Ecto neural progenitor cell (in vitro differentiated cells): Measurements from ENCODE around the gene ASGR2.
"Not testable (repeated sequence)": the region's sequence is repeated elsewhere in the genome, so short reads cannot be mapped to it uniquely, and the experiment has no call there.

Experiments used
- DNase-seq: peaks from one replicate; pipeline ENCODE4 v3.0.0-alpha.2; 2018; ENCODE audit warnings: low spot score

Gene ASGR2, protein sequence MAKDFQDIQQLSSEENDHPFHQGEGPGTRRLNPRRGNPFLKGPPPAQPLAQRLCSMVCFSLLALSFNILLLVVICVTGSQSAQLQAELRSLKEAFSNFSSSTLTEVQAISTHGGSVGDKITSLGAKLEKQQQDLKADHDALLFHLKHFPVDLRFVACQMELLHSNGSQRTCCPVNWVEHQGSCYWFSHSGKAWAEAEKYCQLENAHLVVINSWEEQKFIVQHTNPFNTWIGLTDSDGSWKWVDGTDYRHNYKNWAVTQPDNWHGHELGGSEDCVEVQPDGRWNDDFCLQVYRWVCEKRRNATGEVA

DNA sequence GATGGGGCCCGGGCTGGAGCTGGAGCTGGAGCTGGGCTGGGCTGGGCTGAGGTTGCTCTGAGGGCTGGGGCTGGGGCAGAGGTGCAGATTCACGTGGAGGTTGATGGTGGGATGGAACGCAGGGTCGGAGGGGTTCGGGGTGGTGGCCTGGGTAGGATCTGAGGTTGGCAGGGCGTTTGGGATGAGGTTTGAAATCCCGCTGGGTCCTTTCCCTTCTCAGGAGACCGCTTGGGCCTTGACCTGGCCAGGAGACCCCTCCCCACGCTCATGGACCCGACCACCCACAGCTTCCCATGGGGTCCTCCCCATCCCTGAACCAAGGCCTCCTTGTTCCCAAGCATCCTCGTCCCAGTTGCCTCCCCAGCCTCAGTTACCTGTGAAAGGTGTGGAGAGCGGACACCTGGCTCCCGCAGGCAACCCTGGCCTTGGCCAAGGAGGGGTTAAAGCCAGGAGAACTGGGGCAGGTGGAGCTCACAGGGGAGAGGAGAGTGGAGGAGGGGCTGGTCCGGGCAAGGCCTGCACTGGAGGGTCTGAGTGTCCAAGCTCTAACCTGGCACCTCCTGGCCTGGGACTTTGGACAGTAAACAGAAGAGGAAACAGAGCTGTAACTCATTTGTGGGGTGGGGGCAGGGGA lies at the start of gene ASGR2:
Gene ASGR2 (minus strand): TSS at position 582 of the 634 bp plus-strand sequence. CDS start 582 bp downstream, outside the sequence.
- DNase-seq, result no peak

DNA sequence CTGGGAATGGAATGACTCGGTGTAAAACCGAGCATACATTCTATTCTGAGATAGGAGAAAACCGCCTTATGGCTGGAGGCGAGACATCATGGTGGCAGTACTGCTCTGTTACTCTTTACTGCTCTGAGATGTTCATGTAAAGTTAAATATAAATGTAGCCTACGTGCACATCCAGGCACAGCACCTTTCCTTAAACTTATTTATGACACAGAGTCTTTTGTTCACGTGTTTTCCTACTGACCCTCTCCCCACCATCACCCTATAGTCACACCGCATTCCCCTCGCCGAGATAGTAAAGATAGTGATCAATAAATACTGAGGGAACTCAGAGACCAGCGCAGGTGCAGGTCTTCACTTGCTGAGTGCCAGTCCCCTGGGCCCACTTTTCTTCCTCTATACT lies 44.9 kb upstream of the ASGR2 start:
- not testable (repeated sequence) for DNase-seq

DNA sequence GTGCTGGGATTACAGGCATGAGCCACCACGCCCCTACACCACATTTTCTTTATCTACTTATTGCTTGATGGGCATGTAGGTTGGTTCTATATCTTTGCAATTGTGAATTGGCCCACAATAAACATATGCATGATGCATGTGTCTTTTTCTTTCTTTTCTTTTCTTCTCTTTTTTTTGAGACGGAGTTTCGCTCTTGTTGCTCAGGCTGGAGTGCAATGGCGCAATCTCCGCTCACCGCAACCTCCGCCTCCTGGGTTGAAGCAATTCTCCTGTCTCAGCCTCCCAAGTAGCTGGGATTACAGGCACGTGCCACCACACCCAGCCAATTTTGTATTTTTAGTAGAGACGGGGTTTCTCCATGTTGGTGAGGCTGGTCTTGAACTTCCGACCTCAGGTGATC lies 43.8 kb upstream of the ASGR2 start:
- not testable (repeated sequence) for DNase-seq

DNA sequence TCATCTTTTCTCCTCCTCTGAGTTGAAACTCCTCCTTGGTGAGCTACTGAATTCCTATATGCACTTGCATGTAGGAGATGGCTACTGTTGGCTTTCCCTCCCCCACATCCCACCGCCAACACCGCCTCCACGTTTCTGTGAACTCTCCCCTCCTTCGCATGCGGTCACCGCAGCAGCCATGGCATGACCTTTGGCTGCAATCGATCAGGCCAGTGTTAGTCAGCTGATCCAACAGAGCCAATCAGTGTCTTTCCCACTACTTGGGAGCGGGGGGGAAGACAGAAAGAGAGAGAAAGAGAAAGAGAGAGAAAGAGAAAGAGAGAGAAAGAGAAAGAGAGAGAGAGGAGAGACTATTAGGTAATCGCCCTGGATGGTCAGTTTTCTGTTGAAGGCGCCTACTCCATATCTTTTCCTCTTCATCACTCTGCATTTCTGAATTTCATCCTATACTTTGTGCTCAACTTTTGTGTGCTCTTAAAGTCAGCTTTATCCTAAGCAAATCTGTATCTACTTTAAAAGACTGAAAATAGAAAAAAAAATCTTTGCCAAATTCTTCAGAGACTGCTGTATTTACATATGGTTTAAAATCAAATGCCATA lies 41.8 kb upstream of the ASGR2 start:
- DNase-seq, result no peak

DNA sequence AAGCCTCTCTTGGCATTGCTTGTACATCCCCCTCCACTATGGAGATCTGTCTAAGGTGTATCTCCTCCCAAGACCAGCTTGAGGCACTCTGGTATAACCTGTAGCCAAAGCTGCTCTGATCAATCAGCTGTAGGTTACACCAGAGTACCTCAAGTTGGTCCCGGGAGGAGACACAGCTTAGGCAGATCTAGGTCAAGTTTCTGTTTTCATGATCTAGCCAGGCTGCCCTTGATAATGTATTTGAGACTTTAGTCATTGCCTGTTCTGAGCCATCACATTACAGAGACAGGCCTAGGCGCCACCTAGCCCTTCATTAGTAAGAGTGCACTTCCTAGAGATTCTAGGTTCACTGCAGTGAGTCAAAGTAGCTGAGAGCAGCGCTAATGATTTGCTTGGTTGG lies 33.1 kb upstream of the ASGR2 start:
- DNase-seq, result no peak

DNA sequence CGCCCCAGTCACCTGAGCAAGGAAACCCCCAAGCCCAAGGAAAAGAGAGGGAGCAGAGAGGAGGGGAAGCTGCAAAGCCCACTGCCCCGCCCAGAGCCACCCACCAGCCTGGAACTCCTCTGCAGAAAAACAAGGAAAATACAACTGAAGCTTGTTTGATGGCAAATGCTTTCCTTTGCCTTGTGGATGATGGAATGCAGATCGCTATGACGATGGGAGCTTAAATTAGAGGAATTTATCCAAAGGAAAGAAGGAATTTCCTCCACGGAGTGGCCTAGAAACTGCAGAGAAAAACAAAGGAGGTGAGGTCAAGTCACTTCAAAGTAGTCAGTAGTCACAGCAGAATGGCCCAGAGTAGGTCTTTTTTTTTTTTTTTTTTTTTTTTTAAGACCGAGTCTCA lies 31.5 kb upstream of the ASGR2 start:
- peak; percentile 72 for DNase-seq

DNA sequence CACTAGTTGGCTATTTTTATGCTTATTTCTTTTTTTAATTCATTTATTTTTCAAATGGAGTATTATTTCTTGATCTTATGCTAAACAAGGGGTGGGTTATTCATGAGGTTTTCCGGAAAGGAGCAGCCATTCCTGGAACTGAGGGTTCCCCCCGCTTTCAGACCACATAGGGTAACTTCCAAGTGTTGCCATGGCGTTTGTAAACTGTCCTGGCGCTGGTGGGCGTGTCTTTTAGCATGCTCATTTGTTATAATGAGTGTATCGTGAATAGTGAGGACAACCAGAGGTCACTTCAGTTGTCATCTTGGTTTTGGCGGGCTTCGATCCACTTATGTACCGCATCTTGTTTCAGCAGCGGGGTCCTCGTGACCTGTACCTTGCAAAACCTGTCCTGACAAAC lies 29.6 kb upstream of the ASGR2 start:
- no peak for DNase-seq

DNA sequence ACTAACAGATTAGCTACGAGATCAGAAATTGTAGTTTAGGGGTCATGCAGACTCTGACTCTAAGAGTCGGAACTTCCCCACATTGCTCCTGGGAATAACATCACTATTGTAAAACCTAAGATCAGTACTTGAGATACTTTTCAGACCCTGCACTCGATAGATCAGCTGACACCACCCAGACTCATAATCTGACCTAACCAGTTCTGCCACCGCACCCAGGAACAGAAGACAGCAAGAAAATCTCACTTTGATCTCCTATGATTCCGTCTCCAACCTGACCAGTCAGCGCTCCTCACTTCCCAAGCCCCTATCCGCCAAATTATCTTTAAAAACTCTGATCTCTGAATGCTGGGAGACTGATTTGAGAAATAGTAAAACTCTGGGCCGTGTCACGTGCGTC lies 27.2 kb upstream of the ASGR2 start:
- DNase-seq, result no peak

DNA sequence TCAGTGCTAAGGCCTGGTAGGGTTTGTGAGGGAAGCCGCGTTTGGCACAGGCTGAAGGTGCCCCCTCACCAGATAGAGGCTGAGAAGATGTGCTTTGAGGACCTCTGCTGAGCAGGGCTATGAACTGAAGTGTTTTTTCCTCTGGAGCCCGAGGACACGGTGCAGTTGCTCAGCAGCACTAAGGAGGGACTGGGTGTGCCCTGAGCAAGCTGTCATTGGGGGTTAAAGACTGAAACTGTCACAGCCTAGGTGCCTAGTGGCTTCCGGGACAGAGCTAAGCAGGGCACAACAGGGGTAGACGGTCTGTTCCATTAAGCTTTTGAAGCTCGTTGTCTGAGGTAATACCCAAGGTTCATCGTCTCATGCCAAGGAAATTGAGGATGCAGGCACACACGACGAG lies 24.8 kb upstream of the ASGR2 start:
- no peak for DNase-seq

DNA sequence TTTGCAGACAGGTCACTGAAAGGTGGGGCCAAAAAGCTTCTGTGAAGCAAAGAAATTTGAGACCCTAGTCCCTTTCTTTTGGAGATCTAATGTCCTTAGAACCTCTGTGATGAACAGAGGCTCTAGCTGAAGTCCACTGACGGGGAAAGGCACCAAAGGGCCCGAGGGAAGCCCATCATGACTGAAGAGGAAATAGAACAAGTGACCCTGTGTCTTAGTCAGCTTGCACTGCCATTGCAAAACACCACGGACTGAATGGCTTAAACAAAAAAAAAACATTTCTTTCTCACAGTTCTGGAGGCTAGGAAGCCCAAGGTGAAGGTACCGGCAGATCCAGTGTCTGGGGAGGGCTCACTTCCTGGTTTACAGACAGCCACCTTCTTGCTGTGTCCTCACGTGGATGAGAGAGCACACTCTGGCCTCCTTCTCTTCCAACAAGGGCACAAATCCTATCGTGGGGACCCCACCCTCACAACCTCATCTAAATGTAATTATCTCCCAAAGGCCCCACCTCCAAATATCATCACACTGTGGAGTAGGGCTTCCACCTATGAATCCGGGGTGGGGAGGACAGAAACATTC lies 24.3 kb upstream of the ASGR2 start:
- DNase-seq, result no peak

DNA sequence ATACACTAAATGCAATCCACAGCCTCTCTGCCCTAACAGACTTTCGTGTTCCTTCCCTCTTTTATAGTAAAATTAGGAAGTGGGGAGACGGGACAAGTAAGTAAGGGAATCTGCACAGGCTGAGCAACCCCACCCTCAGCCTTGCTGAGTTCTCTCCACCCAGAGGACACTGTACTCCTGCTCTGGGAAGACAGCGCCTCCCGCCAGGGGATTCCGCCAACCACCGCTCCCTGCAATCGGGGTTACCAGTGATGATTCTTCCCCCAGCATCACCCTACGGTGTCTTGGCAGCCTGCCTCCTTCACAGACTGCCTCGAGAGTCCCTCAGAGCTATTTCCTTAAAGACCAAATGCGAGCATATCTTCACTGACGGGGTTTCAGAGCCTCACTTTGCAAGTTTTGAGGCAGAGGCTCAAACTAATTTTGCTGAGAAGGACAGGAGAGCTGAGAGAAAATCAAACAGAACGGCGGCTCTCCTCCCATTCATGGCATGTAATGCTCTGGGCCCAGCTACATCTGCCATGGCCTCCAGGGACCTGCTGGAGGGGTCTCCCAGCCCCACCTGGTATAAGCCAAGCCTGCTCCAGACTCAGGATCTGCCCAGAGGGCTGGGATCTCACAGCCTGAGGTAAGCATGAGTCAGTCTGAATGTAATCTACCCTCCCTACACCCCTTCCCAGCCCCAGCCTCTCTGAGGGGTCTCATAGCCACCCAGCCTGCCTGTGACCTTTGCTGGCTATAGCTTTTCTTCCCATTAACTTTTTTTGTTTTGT lies 22.7 kb upstream of the ASGR2 start:
- DNase-seq, result no peak

DNA sequence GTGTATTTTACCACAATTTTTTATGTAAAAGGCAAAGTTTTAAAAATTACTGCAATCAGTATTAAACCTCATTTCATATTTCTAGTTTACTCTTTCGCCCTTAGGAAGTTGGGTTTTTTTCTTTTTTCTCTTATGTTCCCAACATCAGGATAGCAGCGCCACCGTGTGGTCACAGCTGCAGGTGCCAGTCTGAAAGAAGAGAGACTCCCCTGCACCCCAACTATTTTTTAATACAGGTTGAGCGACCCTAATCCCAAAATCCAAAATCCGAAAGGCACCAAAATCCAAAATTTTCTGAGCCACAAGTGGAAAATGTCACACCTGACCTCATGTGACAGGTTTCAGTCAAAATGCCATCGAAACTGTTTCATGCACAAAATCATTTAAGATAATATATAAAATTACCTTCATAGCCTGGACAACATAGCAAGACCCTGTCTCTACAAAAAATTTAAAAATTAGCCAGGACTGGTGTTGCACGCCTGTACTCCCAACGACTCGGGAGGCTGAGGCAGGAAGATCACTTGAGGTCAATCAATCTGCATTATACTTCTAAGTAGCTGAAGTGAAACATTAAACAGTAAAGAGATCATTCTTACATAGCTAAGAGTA lies 21.8 kb upstream of the ASGR2 start:
- DNase-seq, result peak; percentile 81

DNA sequence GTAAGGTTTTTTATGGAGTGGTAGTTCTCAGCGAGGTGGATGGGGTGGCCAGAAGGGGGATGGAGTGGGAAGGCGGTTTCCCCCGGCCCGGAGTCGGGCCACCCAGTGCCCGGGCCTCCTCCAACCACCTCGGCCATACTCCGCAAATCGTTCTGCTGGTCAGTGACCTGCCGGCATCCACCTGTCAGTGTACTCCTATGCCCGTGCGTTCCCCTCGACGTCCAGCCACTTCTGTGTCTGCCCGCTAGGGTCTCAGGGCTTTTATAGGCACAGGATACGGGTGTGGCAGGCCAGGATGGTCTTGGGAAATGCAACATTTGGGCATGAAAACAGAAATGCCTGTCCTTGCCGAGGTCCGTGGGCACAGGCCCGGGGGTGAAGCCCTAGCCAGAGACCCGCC lies 19.3 kb upstream of the ASGR2 start:
- DNase-seq, result no peak

DNA sequence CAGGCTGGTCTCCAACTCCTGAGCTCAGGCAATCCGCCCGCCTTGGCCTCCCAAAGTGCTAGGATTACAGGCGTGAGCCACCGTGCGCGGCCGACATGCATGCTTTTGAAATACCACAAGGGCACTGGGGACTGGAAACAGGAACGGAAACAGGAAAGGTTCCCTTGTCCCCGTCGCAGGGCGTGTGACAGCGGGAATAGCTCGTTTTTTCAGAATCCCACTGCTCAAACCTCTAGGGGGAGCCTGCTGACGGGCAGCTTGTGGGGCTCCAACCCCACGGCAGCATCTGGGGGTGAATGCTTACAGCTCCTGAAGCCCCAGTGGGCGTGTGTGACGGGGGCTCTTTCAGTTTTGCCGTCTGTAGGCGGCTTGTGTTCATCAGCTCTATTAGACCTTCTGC lies 18.8 kb upstream of the ASGR2 start:
- peak; percentile 83 for DNase-seq

DNA sequence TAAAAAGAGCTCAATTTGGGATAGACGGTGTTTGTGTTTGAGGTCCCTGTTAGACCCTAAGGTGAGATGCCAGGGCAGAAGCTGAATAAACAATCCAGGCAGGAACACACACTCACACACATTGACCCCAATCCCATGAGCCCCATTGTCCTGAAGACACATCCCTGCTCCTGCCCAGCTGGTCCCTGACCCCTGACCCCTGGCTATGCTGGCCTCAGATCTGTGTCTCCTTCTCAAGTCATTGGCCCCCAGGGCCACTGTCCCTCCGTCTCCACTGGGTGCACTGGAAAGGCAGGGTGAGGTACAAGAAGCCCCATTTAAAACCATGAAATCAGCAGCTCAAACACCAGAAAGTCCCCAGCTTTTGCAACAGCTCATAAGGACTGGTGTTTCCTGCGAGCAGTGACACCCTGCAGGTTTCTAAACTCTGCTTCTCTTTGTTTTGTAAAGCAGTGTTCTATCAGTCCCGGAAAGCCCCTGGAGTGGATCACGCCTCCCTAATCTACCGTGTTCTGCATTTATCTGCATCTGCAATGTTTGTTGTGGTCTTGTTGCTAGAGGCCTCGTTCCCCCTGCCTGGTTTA lies 18.0 kb upstream of the ASGR2 start:
- peak; percentile 90 for DNase-seq

DNA sequence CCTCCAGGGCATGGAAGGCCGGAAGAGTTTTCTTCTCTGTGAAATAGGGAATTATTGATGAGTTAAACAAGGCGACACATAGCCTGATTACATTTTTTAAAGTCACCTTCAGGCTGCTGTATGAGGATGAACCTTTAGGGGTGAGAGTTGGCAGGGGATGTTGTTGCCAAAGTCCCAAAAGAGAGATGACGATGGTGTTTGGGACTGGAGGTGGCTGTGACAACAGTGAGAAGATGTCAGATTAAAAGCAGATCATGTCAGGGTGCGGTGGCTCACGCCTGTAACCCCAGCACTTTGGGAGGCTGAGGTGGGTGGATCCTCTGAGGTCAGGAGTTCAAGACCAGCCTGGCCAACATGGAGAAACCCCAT lies 16.8 kb upstream of the ASGR2 start:
- DNase-seq, result no peak

DNA sequence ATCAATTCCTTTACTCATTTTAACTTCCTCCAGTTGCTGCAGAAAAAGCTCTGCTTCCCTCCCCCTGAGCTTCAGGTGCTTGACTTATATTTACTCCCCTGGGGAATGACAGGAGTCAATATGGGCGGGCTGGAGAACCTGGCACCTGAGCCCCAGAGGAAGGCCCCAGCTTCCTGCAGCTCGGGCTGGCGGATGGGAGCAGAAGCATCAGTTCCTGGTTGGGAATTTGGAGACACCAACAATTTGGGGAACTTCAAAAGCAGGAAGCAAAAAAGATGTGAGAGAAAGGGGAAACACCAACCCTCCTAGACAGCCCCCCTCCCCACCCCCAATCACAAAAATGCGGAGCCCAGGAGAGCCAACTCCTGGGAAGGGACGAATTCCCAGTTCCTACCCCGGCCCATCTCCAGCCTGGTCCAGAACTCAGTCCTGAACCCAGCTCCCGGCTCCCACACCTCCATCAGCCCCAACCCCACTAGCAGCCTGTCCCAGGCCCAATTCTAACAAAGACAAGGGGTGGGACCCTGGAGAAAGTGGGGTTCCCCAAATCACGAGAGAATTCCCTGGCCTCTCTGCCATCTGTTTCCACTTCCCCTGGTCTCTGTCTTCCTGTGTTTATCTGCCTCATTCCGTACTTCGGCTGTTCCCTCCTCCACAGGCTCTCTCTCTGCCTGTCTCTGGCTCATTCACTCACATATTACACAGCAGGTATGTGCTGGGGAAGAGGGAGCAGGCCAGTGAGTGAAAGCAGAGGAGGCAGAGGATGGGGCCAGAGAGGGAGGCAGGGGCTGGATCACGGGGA lies 16.2 kb upstream of the ASGR2 start:
- no peak for DNase-seq

DNA sequence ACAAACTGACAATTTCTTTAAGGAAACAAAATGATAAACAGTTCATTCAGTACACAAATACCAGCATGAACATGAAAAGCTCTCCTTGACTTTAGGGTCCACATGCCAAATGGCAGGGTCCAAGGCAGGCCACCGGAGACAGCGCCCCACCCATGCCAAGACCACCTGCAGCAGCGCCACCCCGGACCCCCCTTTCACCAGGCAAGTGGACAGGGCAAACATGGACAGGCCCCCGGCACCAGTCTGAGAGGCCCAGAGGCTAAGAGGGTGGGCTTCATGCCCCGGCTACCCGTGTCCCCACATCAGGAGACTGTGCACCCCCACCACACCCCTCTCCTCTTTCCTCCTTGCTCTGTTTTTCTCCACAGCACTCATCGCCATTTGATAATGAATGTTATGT lies 14.7 kb upstream of the ASGR2 start:
- no peak for DNase-seq

DNA sequence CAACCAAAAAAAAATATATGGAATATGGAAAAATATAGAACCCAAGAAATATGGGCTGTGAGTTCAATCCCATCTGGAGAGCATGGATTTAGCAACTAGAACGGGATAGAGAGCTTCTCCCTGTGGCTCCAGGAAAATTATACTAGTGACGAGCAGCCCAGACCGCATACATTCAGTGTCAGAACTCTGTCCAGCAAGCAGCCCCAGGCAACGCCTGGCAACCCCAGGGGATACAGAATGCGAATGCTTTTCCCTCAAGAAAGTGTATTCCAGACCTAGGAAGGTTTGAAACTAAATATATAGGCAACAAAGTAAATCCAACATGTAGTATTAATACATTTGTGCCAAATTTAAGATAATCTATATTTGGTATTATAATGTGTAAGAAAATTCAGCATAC lies 13.5 kb upstream of the ASGR2 start:
- DNase-seq, result no peak

DNA sequence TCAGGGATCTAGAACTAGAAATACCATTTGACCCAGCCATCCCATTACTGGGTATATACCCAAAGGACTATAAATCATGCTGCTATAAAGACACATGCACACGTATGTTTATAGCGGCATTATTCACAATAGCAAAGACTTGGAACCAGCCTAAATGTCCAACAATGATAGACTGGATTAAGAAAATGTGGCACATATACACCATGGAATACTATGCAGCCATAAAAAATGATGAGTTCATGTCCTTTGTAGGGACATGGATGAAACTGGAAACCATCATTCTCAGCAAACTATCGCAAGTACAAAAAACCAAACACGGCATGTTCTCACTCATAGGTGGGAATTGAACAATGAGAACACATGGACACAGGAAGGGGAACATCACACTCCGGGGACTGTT lies 12.9 kb upstream of the ASGR2 start:
- not testable (repeated sequence) for DNase-seq

DNA sequence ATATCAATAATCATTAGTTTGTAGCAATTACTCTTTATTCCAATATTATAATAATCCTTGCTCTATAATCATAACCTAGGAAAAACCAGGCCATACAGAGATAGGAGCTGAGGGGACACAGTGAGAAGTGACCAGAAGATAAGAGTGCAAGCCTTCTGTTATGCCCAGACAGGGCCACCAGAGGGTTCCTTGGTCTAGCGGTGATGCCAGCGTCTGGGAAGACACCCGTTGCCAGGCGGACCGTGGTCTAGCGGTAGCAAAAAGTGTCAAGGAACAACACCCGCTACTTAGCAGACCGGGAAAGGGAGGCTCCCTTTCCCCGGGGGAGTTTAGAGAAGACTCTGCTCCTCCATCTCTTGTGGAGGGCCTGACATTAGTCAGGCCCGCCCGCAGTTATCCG lies 11.8 kb upstream of the ASGR2 start:
- not testable (repeated sequence) for DNase-seq
